Glutamatergic neuron (in vitro differentiated cells): ENCODE results near the gene LARP1B. TPM values are rescaled to one million over a fixed set of nuclear protein-coding genes. Genes with fewer than 3 reads are reported as not detected.

ENCODE experiments used
- DNase-seq: peaks from one replicate; pipeline ENCODE4 v3.0.0; 2022
- H3K27ac Mint-ChIP-seq: one replicate; pipeline ENCODE4 v1.8.0; 2020; ENCODE audit warnings: mild to moderate bottlenecking, mixed read lengths, inconsistent platforms; ENCODE audit not compliant: unreplicated experiment
- H3K27me3 Mint-ChIP-seq: one replicate; pipeline ENCODE4 v1.8.0; 2020; ENCODE audit warnings: mild to moderate bottlenecking, moderate library complexity, mixed read lengths, inconsistent platforms; ENCODE audit not compliant: unreplicated experiment
- H3K36me3 Mint-ChIP-seq: one replicate; pipeline ENCODE4 v1.8.0; 2020; ENCODE audit warnings: mild to moderate bottlenecking, mixed read lengths, inconsistent platforms; ENCODE audit not compliant: unreplicated experiment
- H3K4me1 Mint-ChIP-seq: one replicate; pipeline ENCODE4 v1.8.0; 2020; ENCODE audit warnings: mild to moderate bottlenecking, low read depth, mixed read lengths, inconsistent platforms; ENCODE audit not compliant: unreplicated experiment
- H3K4me3 Mint-ChIP-seq: one replicate; pipeline ENCODE4 v1.8.0; 2020; ENCODE audit warnings: mild to moderate bottlenecking, mixed read lengths, inconsistent platforms; ENCODE audit not compliant: unreplicated experiment
- H3K9me3 Mint-ChIP-seq: one replicate; pipeline ENCODE4 v1.8.0; 2020; ENCODE audit warnings: mild to moderate bottlenecking, moderate library complexity, mixed read lengths, inconsistent platforms; ENCODE audit not compliant: unreplicated experiment
- CTCF ChIP-seq: fragments of 200-600 bp; sonication (generic); IDR thresholded peaks from one replicate; pipeline ENCODE4 v1.5.0; 2021; ENCODE audit not compliant: partially characterized antibody, unreplicated experiment
- total RNA-seq: library from RNA; stranded (reverse); fragmentation: NEBNext Ultra II Directional; extraction: Animal tissue kit (Norgen Biotek cat#: 25700); gene quantifications from one replicate; pipeline ENCODE4 v1.2.1, GENCODE V29; 2021; ENCODE audit not compliant: unreplicated experiment

Gene LARP1B
- total RNA-seq, 1 donor from 2014 or later: 16.1 TPM

GRCh38 chr4:128227991-128228571 lies 167.0 kb downstream of the LARP1B start:
- Mint-ChIP-seq H3K4me3 (peak overlapping the region; percentile 63), H3K9me3 (peaks cover 1% of the 10 kb centered on the region), H3K4me1 (peaks cover 25% of the 10 kb centered on the region), H3K27ac (peak overlapping the region; percentile 71), H3K36me3 (peaks cover 4% of the 10 kb centered on the region), H3K27me3 (peaks cover 4% of the 10 kb centered on the region)
- no peak for DNase-seq
- no peak for TF ChIP-seq CTCF

- DNase-seq: no peak
- Mint-ChIP-seq H3K9me3 (peaks cover 1% of the 10 kb centered on the region), H3K27me3 (peaks cover 4% of the 10 kb centered on the region), H3K4me1 (peaks cover 25% of the 10 kb centered on the region), H3K36me3 (peaks cover 4% of the 10 kb centered on the region), H3K27ac (peak overlapping the region; percentile 71), H3K4me3 (peak overlapping the region; percentile 63)
- TF ChIP-seq CTCF: no peak
Measured at GRCh38 chr4:128228845-128229795, 168.0 kb downstream of the LARP1B start.

GRCh38 chr4:128232719-128233118 lies 171.6 kb downstream of the LARP1B start:
- no peak for DNase-seq
- TF ChIP-seq CTCF: no peak
- Mint-ChIP-seq H3K4me1 (peaks cover 15% of the 10 kb centered on the region), H3K27me3 (peaks cover 4% of the 10 kb centered on the region), H3K9me3 (peaks cover 1% of the 10 kb centered on the region), H3K4me3 (no peak overlapping the region), H3K27ac (no peak overlapping the region), H3K36me3 (peaks cover 4% of the 10 kb centered on the region)

GRCh38 chr4:128234836-128235235 lies 173.7 kb downstream of the LARP1B start:
- no peaks in the 10 kb centered on the region for H3K27me3 Mint-ChIP-seq
- no peaks in the 10 kb centered on the region for H3K9me3 Mint-ChIP-seq
- TF ChIP-seq CTCF: no peak
- no peak for DNase-seq
- H3K27ac Mint-ChIP-seq: no peak overlapping the region
- H3K4me1 Mint-ChIP-seq: no peaks in the 10 kb centered on the region
- H3K4me3 Mint-ChIP-seq: no peak overlapping the region
- H3K36me3 Mint-ChIP-seq: peaks cover 4% of the 10 kb centered on the region

GRCh38 chr4:128241019-128241418 lies 179.9 kb downstream of the LARP1B start:
- Mint-ChIP-seq H3K27me3 (peaks cover 4% of the 10 kb centered on the region), H3K9me3 (peaks cover 8% of the 10 kb centered on the region), H3K4me3 (no peak overlapping the region), H3K36me3 (peaks cover 20% of the 10 kb centered on the region), H3K27ac (peak overlapping the region; percentile 72), H3K4me1 (peaks cover 10% of the 10 kb centered on the region)
- no peak for TF ChIP-seq CTCF
- no peak for DNase-seq
